Activated CD4-positive, alpha-beta T cell treated with anti-CD3 and anti-CD28 coated beads for 1 hour (primary cell): ENCODE results near the gene RAB5IF.
A peak's percentile ranks its signal among the peaks of the same experiment; 100 is the strongest.
"Not testable (repeated sequence)": the region's sequence is repeated elsewhere in the genome, so short reads cannot be mapped to it uniquely, and the experiment has no call there.

ENCODE experiments used
- DNase-seq: peaks from one replicate; pipeline ENCODE4 v3.0.0-alpha.2; 2020

Gene RAB5IF

GRCh38 chr20:36587388-36588070, 18.1 kb upstream of the RAB5IF start:
- DNase-seq = no peak

- DNase-seq = no peak
Observed at GRCh38 chr20:36591281-36591680, 14.3 kb upstream of the RAB5IF start.

- DNase-seq = peak; percentile 34
Observed at GRCh38 chr20:36591854-36592641, 13.5 kb upstream of the RAB5IF start.

- DNase-seq = no peak
Observed at GRCh38 chr20:36593347-36593929, 12.1 kb upstream of the RAB5IF start.

GRCh38 chr20:36599912-36600345, 5.7 kb upstream of the RAB5IF start:
- no peak for DNase-seq

- DNase-seq = no peak
Observed at GRCh38 chr20:36601540-36601939, 4.0 kb upstream of the RAB5IF start.

- DNase-seq = peak; percentile 30
Observed at GRCh38 chr20:36604952-36605398, 604 bp upstream of the RAB5IF start.

GRCh38 chr20:36606158-36607066, 833 bp downstream of the RAB5IF start:
- no peak for DNase-seq

GRCh38 chr20:36607586-36608387, 2.2 kb downstream of the RAB5IF start:
- no peak for DNase-seq

GRCh38 chr20:36608388-36608728, 2.8 kb downstream of the RAB5IF start:
- DNase-seq = not testable (repeated sequence)

GRCh38 chr20:36611625-36612024, 6.0 kb downstream of the RAB5IF start:
- no peak for DNase-seq

- DNase-seq = no peak
Observed at GRCh38 chr20:36613974-36614373, 8.4 kb downstream of the RAB5IF start.

- DNase-seq = no peak
Observed at GRCh38 chr20:36614781-36615557, 9.4 kb downstream of the RAB5IF start.

GRCh38 chr20:36620917-36621316, 15.3 kb downstream of the RAB5IF start:
- DNase-seq = no peak

- no peak for DNase-seq
Observed at GRCh38 chr20:36623444-36623843, 17.9 kb downstream of the RAB5IF start.

- DNase-seq = no peak
Observed at GRCh38 chr20:36624068-36624943, 18.7 kb downstream of the RAB5IF start.

GRCh38 chr20:36624944-36625324, 19.4 kb downstream of the RAB5IF start:
- no peak for DNase-seq

GRCh38 chr20:36628076-36628475, 22.5 kb downstream of the RAB5IF start:
- no peak for DNase-seq

GRCh38 chr20:36629719-36630681, 24.4 kb downstream of the RAB5IF start:
- DNase-seq = peak; percentile 22
